Right ventricle myocardium superior (tissue), 1 donor: ENCODE results near the gene EHMT1. TPM values are rescaled to one million over a fixed set of nuclear protein-coding genes. Genes with fewer than 3 reads are reported as not detected.

Experiments used
- ATAC-seq: fragments of 200-7000 bp; cut with Tn5 transposase; one replicate; pipeline ENCODE4 v1.9.1; 2020; ENCODE audit warnings: mild to moderate bottlenecking; ENCODE audit not compliant: poor library complexity
- DNase-seq: peaks from one replicate; pipeline ENCODE4 v3.0.0-alpha.2; 2020
- intact Hi-C: fragments of 100-400 bp; cut with DNase I; formaldehyde crosslinking; loops from one replicate; pipeline ENCODE4 v1.11.2; 2022
- total RNA-seq: library from RNA; stranded (reverse); fragmentation: NEBNext Ultra II Directional; extraction: Animal tissue kit (Norgen Biotek cat#: 25700); gene quantifications from one replicate; pipeline ENCODE4 v1.2.1, GENCODE V29; 2021
- donor health status: DM: no; HTN: yes; CAD: no; lungs with severe emphysema.

EHMT1 gene
- total RNA-seq, 1 donor from 2014 or later, result 31.2 TPM

DNA sequence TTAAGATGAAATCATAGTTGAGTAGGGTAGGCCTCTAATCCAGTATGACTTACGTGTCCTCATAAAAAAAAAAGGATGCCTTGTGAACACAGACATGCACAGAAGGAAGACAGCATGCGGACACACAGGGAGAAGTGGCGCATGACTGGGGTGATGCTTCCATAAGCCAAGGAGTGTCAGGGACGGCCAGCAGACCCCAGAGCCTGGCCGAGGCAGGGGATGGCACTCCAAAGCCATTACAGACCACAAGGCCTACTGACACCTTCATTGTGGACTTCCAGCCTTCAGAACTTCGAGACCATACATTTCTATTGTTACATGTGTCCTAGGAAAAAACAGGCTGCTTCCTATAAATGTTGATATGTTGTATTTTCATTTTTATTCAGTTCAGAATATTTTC, 19.9 kb downstream of the EHMT1 start:
- ATAC-seq (no peak), DNase-seq (no peak)
- intact Hi-C loops, result no loop called here

- ATAC-seq, result peak; percentile 45
- intact Hi-C loops, result no loop called here
- no peak for DNase-seq
These were observed 20.7 kb downstream of the EHMT1 start for GRCh38 chr9:137639303-137640051.

- intact Hi-C loops, result no loop called here
- DNase-seq, result no peak
- ATAC-seq, result no peak
These were observed 22.1 kb downstream of the EHMT1 start for GRCh38 chr9:137640862-137641261.

GRCh38 chr9:137642118-137642601, 23.4 kb downstream of the EHMT1 start:
- DNase-seq (no peak), ATAC-seq (no peak)
- intact Hi-C loops, result no loop called here

DNA sequence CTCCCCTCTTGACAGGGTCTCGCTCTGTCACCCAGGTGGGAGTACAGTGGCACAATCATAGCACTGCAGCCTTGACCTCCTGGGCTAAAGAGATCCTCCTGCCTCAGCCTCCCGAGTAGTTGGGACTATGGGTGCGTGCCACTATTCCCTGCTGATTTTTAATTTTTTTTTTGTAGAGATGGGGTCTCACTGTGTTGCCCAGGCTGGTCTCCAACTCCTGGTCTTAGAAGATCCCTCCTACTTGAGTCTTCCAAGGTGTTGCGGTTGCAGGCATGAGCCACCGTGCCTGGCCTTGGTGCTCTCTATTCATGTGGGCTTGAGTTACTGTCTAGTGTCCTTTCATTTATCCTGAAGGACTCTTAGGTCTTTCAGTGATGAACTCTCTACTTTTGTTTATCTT, 24.1 kb downstream of the EHMT1 start:
- DNase-seq, result no peak
- no peak for ATAC-seq
- intact Hi-C loops, result no loop called here

GRCh38 chr9:137643921-137644320, 25.1 kb downstream of the EHMT1 start:
- ATAC-seq, result no peak

GRCh38 chr9:137645211-137645610, 26.4 kb downstream of the EHMT1 start:
- ATAC-seq (no peak), DNase-seq (no peak)
- intact Hi-C loops, result no loop called here

More at GRCh38 chr9:137643921-137644320, 25.1 kb downstream of the EHMT1 start:
- no peak for DNase-seq
- intact Hi-C loops, result no loop called here

- DNase-seq (no peak), ATAC-seq (no peak)
- intact Hi-C loops, result no loop called here
These were observed 27.5 kb downstream of the EHMT1 start for GRCh38 chr9:137646341-137646740.

DNA sequence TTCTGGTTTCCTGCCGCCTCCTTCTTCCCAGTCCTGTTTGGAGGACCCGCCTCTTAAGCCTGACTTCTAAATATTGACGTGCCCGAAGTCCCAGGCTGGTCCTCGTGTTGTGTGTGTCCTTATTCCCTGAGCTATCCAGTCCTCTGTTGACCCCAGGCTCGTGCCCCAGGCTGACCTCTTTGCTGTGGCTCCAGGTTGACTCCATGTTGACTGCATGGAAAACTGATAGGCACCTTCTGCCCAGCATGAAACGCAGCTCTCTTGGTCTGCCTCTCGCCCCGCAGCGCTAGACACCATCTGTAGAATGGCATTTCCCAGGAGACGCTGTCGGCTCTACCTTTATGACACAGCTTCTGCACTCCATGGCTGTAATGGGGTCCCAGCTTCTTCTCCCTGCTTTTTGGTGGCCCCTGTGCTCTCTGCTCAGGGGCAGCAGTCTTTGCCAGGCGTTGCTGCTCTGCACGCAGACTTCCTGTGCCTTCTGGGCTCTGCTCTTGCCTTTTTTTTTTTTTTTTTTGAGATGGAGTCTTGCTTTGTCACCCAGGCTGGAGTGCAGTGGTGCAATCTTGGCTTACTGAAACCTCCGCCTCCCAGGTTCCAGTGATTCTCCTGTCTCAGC, 28.4 kb downstream of the EHMT1 start:
- DNase-seq, result no peak
- intact Hi-C loops, result no loop called here
- ATAC-seq, result no peak

GRCh38 chr9:137648396-137648795, 29.6 kb downstream of the EHMT1 start:
- no peak for DNase-seq
- intact Hi-C loops, result no loop called here
- no peak for ATAC-seq

DNA sequence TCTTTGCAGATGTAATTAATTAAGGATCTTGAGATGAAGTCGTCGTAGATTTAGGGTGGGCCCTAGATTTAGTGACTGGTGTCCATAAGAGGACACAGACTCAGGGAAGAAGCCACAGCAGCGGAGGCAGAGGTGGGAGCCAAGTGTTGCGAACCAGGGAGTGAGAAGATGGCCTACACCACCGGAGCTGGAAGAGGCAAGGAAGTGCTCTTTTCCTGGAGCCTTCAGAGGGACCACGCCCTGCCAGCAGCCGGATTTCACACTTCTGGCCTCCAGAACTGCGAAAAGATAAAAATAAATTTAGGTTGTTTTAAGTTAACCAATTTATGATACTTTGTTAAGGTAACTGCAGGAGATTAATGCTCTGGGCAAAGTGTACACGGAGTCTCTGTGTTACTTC, 30.7 kb downstream of the EHMT1 start:
- DNase-seq, result no peak
- intact Hi-C loops, result no loop called here
- ATAC-seq, result no peak

GRCh38 chr9:137650259-137650658, 31.5 kb downstream of the EHMT1 start:
- ATAC-seq (no peak), DNase-seq (no peak)
- intact Hi-C loops, result no loop called here

DNA sequence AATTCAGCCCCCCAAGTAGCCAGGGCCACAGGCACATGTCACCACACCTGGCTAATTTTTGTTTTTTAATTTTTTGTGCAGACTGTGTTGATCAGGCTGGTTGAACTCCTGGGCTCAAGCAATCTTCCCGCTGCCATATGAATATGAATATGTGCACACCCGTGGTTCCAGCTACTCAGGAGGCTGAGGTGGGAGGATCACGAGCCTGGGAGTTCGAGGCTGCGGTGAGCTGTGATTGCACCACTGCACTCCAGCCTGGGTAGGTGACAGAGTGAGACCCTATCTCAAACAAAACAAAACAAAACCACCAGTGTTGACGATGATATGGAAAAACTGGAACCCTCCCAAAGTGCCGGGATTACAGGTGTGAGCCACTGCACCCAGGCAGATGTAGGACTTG, 32.0 kb downstream of the EHMT1 start:
- DNase-seq (no peak), ATAC-seq (no peak)
- intact Hi-C loops, result no loop called here

GRCh38 chr9:137656416-137656815, 37.6 kb downstream of the EHMT1 start:
- DNase-seq (no peak), ATAC-seq (no peak)
- intact Hi-C loops, result no loop called here

- DNase-seq (no peak), ATAC-seq (no peak)
- intact Hi-C loops, result no loop called here
These were observed 38.8 kb downstream of the EHMT1 start for GRCh38 chr9:137657606-137658005.

DNA sequence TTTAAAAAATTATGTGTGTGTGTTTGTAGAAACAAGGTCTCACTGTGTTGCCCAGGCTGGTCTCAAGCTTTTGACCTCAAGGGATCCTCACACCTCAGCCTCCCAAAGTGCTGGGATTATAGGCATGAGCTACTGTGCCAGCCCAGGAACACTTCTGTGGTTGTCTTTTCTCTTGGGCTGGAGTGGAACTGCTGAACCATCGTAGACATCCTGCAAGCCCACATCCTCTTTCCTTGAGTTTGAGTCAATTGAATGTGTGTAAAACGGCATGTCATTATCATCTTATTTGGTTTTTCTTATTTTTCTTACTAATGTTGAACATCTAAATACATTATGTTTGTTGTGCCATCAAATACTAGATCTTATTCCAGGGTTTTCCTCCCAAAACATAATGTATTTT, 40.0 kb downstream of the EHMT1 start:
- ATAC-seq, result no peak
- intact Hi-C loops, result no loop called here
- DNase-seq, result no peak

DNA sequence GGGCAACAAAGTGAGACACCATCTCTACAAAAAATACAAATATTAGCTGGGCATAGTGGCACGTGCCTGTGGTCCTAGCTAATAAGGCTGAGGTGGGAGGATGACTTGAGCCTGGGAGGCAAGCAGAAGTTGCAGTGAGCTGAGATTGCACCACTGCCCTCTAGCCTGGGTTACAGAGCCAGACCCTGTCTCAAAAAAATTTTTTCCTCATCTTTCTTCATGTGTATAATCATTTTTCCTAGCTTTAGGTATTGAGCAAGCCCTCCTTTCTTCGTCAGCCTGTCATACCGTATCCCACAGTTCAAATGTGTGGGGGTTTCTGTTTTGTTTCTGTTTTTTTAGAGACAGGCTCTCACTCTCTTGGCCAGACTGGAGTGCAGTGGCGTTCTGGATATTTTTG, 41.3 kb downstream of the EHMT1 start:
- intact Hi-C loops, result no loop called here

DNA sequence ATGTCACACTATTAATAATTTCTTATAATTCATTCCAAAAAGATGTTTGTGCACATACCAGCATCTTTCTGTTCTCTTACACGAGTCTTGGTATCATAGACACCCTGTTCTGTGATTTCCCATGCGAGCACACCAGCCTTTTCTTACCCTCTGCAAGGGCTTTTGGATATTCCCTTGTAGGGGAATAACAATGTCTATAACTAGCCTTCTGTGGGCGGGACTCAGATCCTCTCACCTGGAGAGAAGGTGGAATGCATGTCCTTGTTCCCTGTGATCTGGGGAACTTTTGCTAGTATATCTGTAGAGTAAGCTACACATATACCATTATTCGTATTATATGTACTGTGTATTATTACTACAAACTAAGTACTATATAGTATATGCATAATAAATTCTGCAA, 44.8 kb downstream of the EHMT1 start:
- ATAC-seq, result no peak
- intact Hi-C loops, result no loop called here
- no peak for DNase-seq

More for the DNA sequence above, 41.3 kb downstream of the EHMT1 start:
- ATAC-seq, result no peak
- DNase-seq, result no peak

DNA sequence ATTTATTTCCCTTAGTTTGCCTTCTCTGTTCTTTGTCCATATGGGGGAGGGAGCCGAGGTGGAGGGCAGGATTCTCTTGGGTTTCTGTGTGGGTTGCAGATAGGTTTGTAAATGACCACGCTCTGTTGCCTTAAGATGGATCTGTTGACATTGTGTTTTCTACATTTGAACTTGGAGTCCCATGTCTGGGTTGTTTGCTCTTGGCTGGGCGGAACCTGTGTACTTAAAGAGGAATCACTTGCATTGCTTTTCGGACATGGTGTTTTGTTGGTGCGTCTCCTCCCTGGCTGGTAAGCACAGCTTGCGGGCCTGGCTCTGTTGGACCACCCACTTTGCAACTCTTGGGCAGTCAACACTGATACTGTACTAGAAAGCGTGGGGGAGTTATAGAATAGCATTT, 45.9 kb downstream of the EHMT1 start:
- DNase-seq (no peak), ATAC-seq (no peak)
- intact Hi-C loops, result no loop called here

- DNase-seq, result no peak
- intact Hi-C loops, result no loop called here
- ATAC-seq, result no peak
These were observed 46.4 kb downstream of the EHMT1 start for GRCh38 chr9:137665226-137665625.
